Bronchial epithelial cell (primary cell): ENCODE results near the gene OLFM1. TPM values are rescaled to one million over a fixed set of nuclear protein-coding genes. Genes with fewer than 3 reads are reported as not detected.

ENCODE experiments used
- DNase-seq: peaks from one replicate; pipeline ENCODE4 v3.0.0-alpha.2; 2010; ENCODE audit warnings: low read depth
- FAIRE-seq: peaks from 2 replicates; lab custom pipeline; 2011; peaks lifted over from hg19 to GRCh38; lab: Jason Lieb, UNC
- H3K27me3 ChIP-seq: 2 replicates; pipeline ENCODE4 v1.5.1; 2011; ENCODE audit warnings: low read length; ENCODE audit not compliant: control insufficient read depth, insufficient read depth
- H3K36me3 ChIP-seq: 2 replicates; pipeline ENCODE4 v1.5.1; 2011; ENCODE audit warnings: low read length; ENCODE audit not compliant: control insufficient read depth, insufficient read depth
- H3K4me3 ChIP-seq: 2 replicates; pipeline ENCODE4 v1.5.1; 2011; ENCODE audit warnings: mild to moderate bottlenecking, low read depth, low read length, control low read depth
- CTCF ChIP-seq: IDR thresholded peaks from 2 replicates; pipeline ENCODE4 v1.5.1; 2011; ENCODE audit warnings: mild to moderate bottlenecking, moderate library complexity, low read length, control low read depth, inconsistent platforms; ENCODE audit not compliant: insufficient read depth, severe bottlenecking
- total RNA-seq: library from RNA; depleted of rRNA; stranded (reverse); fragments of >200 nt; gene quantifications from 2 replicates; pipeline ENCODE4 v1.2.1, GENCODE V29; 2014

The OLFM1 gene
- total RNA-seq, 1 donor from 2014 or later = 0.26 TPM

- no peak for FAIRE-seq
- no peak overlapping the region for H3K4me3 ChIP-seq
Measured at GRCh38 chr9:135093111-135093510, 5.6 kb downstream of the OLFM1 start.

GRCh38 chr9:135093911-135094584, 6.6 kb downstream of the OLFM1 start:
- no peak for TF ChIP-seq CTCF
- H3K27me3 ChIP-seq = peaks cover 4% of the 10 kb centered on the region
- peak; percentile 7 for FAIRE-seq

More at GRCh38 chr9:135093111-135093510, 5.6 kb downstream of the OLFM1 start:
- no peak for DNase-seq
- H3K27me3 ChIP-seq = peaks cover 8% of the 10 kb centered on the region
- H3K36me3 ChIP-seq = no peaks in the 10 kb centered on the region
- no peak for TF ChIP-seq CTCF

GRCh38 chr9:135095470-135096407, 8.3 kb downstream of the OLFM1 start:
- DNase-seq = no peak
- Histone ChIP-seq H3K36me3 (no peaks in the 10 kb centered on the region), H3K27me3 (no peaks in the 10 kb centered on the region), H3K4me3 (no peak overlapping the region)
- FAIRE-seq = peak; percentile 84
- no peak for TF ChIP-seq CTCF

More at GRCh38 chr9:135093911-135094584, 6.6 kb downstream of the OLFM1 start:
- H3K36me3 ChIP-seq = no peaks in the 10 kb centered on the region
- no peak overlapping the region for H3K4me3 ChIP-seq
- no peak for DNase-seq

- Histone ChIP-seq H3K4me3 (no peak overlapping the region), H3K27me3 (no peaks in the 10 kb centered on the region), H3K36me3 (no peaks in the 10 kb centered on the region)
- FAIRE-seq = no peak
- no peak for DNase-seq
- no peak for TF ChIP-seq CTCF
Measured at GRCh38 chr9:135096408-135096895, 9.0 kb downstream of the OLFM1 start.

GRCh38 chr9:135098400-135099105, 11.1 kb downstream of the OLFM1 start:
- FAIRE-seq (no peak), DNase-seq (no peak)
- H3K36me3 ChIP-seq = no peaks in the 10 kb centered on the region

More at GRCh38 chr9:135098400-135099105, 11.1 kb downstream of the OLFM1 start:
- TF ChIP-seq CTCF = no peak
- Histone ChIP-seq H3K27me3 (no peaks in the 10 kb centered on the region), H3K4me3 (no peak overlapping the region)
